Lower leg skin (tissue), 4 donors: ENCODE data around the gene GP5. TPM values are rescaled to one million over a fixed set of nuclear protein-coding genes. Genes with fewer than 3 reads are reported as not detected.

Source experiments
- DNase-seq, 2 donors: peaks; one replicate each; pipeline ENCODE4 v3.0.0-alpha.2; 2019; ENCODE audit warnings: low spot score in 2 of 2
- H3K4me3 ChIP-seq: fragments of 200-600 bp; sonication (generic); 2 replicates; pipeline ENCODE4 v1.5.1; 2017; ENCODE audit warnings: mild to moderate bottlenecking, low read depth; ENCODE audit not compliant: poor library complexity, severe bottlenecking
- POLR2A ChIP-seq, 2 donors: fragments of 450-650 bp; IDR thresholded peaks; one replicate each; pipeline ENCODE4 v1.6.1; 2016 to 2017; ENCODE audit warnings: antibody characterized with exemption in 2 of 2, mild to moderate bottlenecking in 1 of 2, moderate library complexity in 1 of 2
- WGBS, 2 donors: methylation state at CpG; one replicate each; pipeline ENCODE4 v1.1.5; 2018; 5-methylcytosine and 5-hydroxymethylcytosine counted together
- intact Hi-C: fragments of 100-400 bp; cut with DNase I; formaldehyde crosslinking; loops from one replicate; pipeline ENCODE4 v1.15.0; 2023; ENCODE audit warnings: low total_unique reads
- total RNA-seq, 4 donors: library from RNA; depleted of rRNA; stranded (reverse); fragments of >200 nt; gene quantifications; one replicate each; pipeline ENCODE4 v1.1.0, GENCODE V29; 2016
- TF ChIP-seq, protein P1 (sequence below), 3 donors: fragments of 450-650 bp; IDR thresholded peaks; one replicate each; pipeline ENCODE4 v1.5.1; 2016; ENCODE audit warnings: antibody characterized with exemption in 3 of 3, mild to moderate bottlenecking in 3 of 3, moderate library complexity in 2 of 3

GP5 gene
- total RNA-seq, 4 donors from 2014 or later: 0.06 TPM; not detected in 3

DNA sequence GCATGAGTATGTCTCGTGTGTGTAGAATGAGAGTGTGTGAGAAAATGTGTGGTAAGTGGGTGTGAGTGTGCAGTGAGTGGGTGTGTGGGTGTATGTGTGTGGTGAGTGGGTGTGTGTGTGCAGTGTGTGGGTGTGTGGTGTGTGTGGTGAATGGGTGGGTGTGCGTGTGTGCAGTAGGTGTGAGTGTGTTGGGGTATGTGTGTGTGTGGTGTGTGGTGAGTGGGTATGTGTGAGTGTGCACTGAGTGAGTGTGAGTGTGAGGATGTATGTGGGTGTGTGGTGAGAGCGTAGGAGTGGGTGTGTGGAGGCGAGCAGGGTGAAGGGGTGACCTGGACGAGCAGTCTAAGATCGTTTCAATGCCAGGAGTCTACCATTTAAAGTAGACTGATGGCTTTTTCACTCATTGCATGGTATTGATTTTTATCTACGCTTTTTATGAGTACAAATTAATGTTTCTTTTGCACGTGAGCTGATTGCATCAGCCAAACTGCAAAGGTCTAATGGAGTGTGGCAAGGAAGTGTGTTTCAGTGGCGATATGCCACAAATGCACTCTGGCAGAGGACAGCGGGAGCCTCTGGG is 46.3 kb downstream of the GP5 start:
- intact Hi-C loops: no loop called here
- no peak for DNase-seq
- 72 to 80% methylated on average over 10 of the region's 10 CpGs for WGBS, 2 donors
- TF ChIP-seq, protein P1, sequence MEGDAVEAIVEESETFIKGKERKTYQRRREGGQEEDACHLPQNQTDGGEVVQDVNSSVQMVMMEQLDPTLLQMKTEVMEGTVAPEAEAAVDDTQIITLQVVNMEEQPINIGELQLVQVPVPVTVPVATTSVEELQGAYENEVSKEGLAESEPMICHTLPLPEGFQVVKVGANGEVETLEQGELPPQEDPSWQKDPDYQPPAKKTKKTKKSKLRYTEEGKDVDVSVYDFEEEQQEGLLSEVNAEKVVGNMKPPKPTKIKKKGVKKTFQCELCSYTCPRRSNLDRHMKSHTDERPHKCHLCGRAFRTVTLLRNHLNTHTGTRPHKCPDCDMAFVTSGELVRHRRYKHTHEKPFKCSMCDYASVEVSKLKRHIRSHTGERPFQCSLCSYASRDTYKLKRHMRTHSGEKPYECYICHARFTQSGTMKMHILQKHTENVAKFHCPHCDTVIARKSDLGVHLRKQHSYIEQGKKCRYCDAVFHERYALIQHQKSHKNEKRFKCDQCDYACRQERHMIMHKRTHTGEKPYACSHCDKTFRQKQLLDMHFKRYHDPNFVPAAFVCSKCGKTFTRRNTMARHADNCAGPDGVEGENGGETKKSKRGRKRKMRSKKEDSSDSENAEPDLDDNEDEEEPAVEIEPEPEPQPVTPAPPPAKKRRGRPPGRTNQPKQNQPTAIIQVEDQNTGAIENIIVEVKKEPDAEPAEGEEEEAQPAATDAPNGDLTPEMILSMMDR (IDR thresholded peaks at IDR 0.05): no peak
- TF ChIP-seq POLR2A (IDR thresholded peaks at IDR 0.05): no peak
- H3K4me3 ChIP-seq: no peak overlapping the region

DNA sequence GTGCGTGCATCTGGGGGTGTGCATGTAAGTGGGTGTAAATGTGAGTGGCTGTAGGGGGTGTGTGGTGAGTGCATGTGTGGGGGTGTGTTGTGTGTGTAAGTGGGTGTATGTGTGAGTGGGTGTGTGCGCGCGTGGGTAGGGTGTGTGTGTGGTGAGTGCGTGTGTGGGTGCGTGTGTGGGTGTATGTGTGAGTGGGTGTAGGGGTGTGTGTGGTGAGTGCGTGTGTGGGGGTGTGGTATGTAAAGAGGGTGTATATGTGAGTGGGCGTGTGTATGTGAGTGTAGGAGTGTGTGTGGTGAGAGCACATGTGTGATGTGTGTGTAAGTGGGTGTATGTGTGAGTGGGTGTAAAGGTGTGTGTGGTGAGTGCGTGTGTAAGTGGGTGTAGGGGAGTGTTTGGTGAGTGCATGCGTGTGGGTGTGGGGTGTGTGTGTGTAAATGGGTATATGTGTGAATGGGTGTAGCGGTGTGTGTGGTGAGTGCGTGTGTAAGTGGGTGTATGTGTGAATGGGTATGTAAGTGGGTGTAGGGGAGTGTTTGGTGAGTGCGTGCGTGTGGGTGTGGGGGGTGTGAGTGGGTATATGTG is 47.0 kb downstream of the GP5 start:
- intact Hi-C loops: no loop called here
- no peak overlapping the region for H3K4me3 ChIP-seq
- DNase-seq: no peak
- no peak for TF ChIP-seq POLR2A (IDR thresholded peaks at IDR 0.05)
- TF ChIP-seq, protein P1 (IDR thresholded peaks at IDR 0.05): no peak
- WGBS, 2 donors: 90 to 93% methylated on average over 14 of the region's 14 CpGs

DNA sequence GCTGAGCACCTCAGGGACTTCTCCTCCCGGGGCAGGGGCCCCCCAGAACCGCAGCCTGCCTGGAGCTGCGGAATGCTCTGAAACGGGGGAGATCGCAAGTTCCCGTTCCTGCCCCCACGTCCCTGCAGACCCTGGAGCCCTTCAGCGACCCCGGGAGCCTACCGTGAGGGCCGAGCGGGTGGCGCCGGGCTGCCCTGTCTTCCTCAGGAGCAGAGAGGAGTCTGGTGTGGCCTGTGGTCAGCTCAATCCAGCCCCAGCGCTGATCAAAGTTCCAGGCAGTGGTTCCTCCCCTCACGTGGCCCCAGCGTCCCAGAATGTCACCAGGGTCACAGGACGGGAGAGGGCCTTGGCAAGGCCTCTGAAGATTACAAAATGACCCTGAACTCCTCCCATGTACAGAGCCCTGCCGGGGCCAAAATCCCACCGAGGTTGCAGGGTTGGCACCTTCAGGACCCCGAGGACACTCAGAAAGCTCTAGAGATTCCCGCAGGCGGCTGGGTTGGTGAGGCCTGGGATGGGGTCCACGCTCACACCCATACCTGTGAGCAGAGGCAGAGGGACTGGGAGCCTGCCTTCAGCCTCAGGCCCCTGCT is 47.9 kb downstream of the GP5 start, which contains the start of gene CPN2:
Gene CPN2 (minus strand): TSS at position 249 of the 593 bp plus-strand sequence. CDS start 8,626 bp downstream, outside the sequence.
- TF ChIP-seq, protein P1 (IDR thresholded peaks at IDR 0.05): no peak
- TF ChIP-seq POLR2A (IDR thresholded peaks at IDR 0.05): no peak
- intact Hi-C loops: no loop called here
- no peak within 1 kb of the TSS for H3K4me3 ChIP-seq
- DNase-seq: no peak
- WGBS, 2 donors: 93 to 95% methylated on average over 17 to 24 of the region's 24 CpGs

DNA sequence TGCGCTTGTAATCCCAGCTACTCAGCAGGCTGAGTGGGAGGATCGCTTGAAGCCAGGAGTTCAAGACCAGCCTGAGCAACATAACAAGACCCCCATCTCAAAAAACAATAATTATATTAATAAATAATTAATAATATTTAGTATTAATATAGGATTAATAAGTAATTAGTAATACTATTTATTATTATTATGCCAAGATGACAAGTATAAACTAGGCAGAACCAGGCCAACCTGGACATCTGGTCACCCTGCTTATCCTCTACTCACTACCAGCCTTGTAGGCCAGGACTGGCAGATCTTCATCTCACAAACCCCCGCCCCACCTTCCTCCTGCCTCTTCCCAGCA is 48.4 kb downstream of the GP5 start:
- WGBS, 2 donors: 77 to 78% methylated on average over 3 of the region's 3 CpGs
- TF ChIP-seq POLR2A (IDR thresholded peaks at IDR 0.05): no peak
- TF ChIP-seq, protein P1 (IDR thresholded peaks at IDR 0.05): no peak
- intact Hi-C loops: no loop called here
- no peak overlapping the region for H3K4me3 ChIP-seq
- no peak for DNase-seq

DNA sequence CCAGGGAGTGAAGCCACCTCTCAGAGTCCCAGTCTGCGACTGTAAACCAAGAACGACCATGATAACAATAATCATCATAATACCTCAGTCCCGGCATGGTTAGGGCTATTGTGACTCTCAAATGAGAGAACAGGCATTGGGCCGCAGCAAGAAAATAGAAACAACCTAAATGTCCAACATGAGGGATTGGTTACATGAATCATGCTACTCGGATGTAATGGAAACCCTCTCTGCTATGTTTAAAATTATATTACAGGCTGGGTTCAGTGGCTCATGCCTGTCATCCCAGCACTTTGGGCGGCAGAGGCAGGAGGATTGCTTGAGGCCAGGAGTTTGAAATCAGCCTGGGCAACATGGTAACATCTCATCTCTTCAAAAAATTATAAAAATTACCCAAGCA is 50.7 kb downstream of the GP5 start:
- TF ChIP-seq, protein P1 (IDR thresholded peaks at IDR 0.05): no peak
- TF ChIP-seq POLR2A (IDR thresholded peaks at IDR 0.05): no peak
- no peak for DNase-seq
- WGBS, 2 donors: 74 to 83% methylated on average over 6 of the region's 6 CpGs
- H3K4me3 ChIP-seq: no peak overlapping the region
- intact Hi-C loops: no loop called here
